HepG2 (cell line): ENCODE data around the gene ANKRD40. TPM values are rescaled to one million over a fixed set of nuclear protein-coding genes. Genes with fewer than 3 reads are reported as not detected.

Source experiments
- GATAD1 ChIP-seq: IDR thresholded peaks from 2 replicates; pipeline ENCODE4 v1.6.1; 2016; ENCODE audit warnings: missing genetic modification reagents, missing compliant biosample characterization
- HNF4A ChIP-seq: sonication (generic); formaldehyde crosslinking; IDR thresholded peaks from 2 replicates; pipeline ENCODE4 v1.4.0; 2020; ENCODE audit warnings: missing genetic modification reagents
- KMT2A ChIP-seq: sonication (generic); formaldehyde crosslinking; IDR thresholded peaks from 2 replicates; pipeline ENCODE4 v1.4.0; 2020; ENCODE audit warnings: missing genetic modification reagents
- SMAD3 ChIP-seq: sonication (generic); formaldehyde crosslinking; IDR thresholded peaks from 2 replicates; pipeline ENCODE4 v1.4.0; 2020; ENCODE audit warnings: missing genetic modification reagents
- ZNF510 ChIP-seq: sonication (generic); formaldehyde crosslinking; IDR thresholded peaks from 2 replicates; pipeline ENCODE4 v1.4.0; 2020; ENCODE audit warnings: low read depth, mild to moderate bottlenecking, missing genetic modification reagents
- ZNF75D ChIP-seq: sonication (generic); formaldehyde crosslinking; IDR thresholded peaks from 2 replicates; pipeline ENCODE4 v1.8.1; 2023; ENCODE audit warnings: missing genetic modification reagents, mild to moderate bottlenecking, borderline replicate concordance
- ZZZ3 ChIP-seq: sonication (generic); formaldehyde crosslinking; IDR thresholded peaks from 2 replicates; pipeline ENCODE4 v1.4.0; 2020; ENCODE audit warnings: missing genetic modification reagents, mild to moderate bottlenecking, borderline replicate concordance
- polyA plus RNA-seq, 8 experiments: library from polyadenylated mRNA; depleted of rRNA in 3 of 8; stranded (reverse) in 7 of 8; unstranded in 1 of 8; fragments of >200 nt; fragmentation: Illumina TruSeq in 4 of 8; extraction: Trizol in 4 of 8; gene quantifications; 2 replicates each; pipeline versions ENCODE4 v1.2.1 to v1.2.3, GENCODE V29; 2011 to 2016; ENCODE audit warnings: low read depth in 4 of 8, missing spikeins in 1 of 8, mixed read lengths in 1 of 8; ENCODE audit not compliant: insufficient read depth in 1 of 8
- total RNA-seq, 5 experiments: library from RNA; depleted of rRNA; stranded (reverse); fragments of >200 nt; fragmentation: Illumina TruSeq; extraction: Trizol; gene quantifications; 2 replicates each; pipeline ENCODE4 v1.2.3, GENCODE V29; 2016; ENCODE audit warnings: low read depth in 1 of 5
- TF ChIP-seq, protein P1 (sequence below): IDR thresholded peaks from 2 replicates; pipeline ENCODE4 v1.6.1; 2012; ENCODE audit warnings: low read length, improper control_type of control experiment
- TF ChIP-seq, protein P2 (sequence below): sonication (generic); formaldehyde crosslinking; IDR thresholded peaks from 2 replicates; pipeline ENCODE4 v1.9.0; 2022; ENCODE audit warnings: low read depth, missing genetic modification reagents
- TF ChIP-seq, protein P3 (sequence below): sonication (generic); formaldehyde crosslinking; IDR thresholded peaks from one replicate; pipeline ENCODE4 v1.5.1; 2020; ENCODE audit warnings: mild to moderate bottlenecking, missing genetic modification reagents; ENCODE audit errors: not compliant biosample characterization

Gene ANKRD40
- total and polyA plus RNA-seq, 2 of the 13 experiments (the other 11 are each of a cell fraction or from before 2014, with no cell fraction given) = 35.0 to 46.4 TPM

DNA sequence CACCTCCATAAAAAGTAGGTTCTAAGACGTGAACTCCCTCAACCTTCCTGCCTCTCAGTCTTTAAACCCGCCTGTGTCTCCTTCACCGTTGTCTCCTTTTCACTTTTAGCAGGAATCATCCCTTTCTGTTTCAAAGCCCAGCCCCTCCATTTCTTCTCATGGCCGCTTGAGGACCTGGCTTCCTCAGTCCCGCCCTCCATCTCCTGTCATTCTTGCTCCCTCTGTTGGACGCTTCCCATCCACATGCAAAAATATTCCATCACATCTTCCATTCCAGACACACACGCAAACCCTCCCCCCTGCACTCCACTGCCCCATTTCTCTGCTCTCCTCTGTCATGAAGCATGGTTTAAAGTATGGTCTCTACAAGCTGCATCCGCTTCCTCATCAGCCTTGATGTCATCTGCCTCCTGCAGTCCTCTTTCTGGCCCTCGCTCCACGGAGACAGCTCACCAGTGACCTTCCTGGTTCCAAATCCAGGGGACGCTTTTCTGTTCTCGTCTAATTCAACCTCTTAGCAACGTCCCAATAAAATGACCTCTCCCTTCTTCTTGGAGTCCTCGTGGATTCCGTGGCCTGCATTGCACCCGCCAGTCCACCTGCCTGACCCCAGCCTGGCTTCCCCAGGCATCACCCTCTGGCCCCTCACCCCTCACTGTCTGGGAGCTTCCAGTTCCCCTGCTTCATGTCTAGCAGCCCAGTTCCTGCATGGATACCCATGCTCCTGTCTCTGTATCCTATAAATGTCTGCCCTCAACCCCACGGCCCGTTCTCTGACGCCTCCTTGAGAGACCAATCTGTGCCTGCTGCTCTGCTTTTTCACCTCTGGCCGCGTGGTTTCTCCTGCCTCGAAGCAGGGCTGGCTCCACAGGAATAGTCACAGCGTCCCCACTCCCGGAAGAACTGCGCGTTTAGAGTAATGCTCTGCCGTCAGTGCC is 26.2 kb downstream of the ANKRD40 start (continued):
- TF ChIP-seq ZNF510 (no peak), ZNF75D (no peak), HNF4A (CRISPR knock-in tag) (no peak; the same call in 1 of the 2 replicates), ZZZ3 (CRISPR knock-in tag) (no peak), GATAD1 (CRISPR knock-in tag) (no peak), KMT2A (CRISPR knock-in tag) (no peak), SMAD3 (no peak)
- TF ChIP-seq, protein P1, sequence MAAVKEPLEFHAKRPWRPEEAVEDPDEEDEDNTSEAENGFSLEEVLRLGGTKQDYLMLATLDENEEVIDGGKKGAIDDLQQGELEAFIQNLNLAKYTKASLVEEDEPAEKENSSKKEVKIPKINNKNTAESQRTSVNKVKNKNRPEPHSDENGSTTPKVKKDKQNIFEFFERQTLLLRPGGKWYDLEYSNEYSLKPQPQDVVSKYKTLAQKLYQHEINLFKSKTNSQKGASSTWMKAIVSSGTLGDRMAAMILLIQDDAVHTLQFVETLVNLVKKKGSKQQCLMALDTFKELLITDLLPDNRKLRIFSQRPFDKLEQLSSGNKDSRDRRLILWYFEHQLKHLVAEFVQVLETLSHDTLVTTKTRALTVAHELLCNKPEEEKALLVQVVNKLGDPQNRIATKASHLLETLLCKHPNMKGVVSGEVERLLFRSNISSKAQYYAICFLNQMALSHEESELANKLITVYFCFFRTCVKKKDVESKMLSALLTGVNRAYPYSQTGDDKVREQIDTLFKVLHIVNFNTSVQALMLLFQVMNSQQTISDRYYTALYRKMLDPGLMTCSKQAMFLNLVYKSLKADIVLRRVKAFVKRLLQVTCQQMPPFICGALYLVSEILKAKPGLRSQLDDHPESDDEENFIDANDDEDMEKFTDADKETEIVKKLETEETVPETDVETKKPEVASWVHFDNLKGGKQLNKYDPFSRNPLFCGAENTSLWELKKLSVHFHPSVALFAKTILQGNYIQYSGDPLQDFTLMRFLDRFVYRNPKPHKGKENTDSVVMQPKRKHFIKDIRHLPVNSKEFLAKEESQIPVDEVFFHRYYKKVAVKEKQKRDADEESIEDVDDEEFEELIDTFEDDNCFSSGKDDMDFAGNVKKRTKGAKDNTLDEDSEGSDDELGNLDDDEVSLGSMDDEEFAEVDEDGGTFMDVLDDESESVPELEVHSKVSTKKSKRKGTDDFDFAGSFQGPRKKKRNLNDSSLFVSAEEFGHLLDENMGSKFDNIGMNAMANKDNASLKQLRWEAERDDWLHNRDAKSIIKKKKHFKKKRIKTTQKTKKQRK = no peak
- TF ChIP-seq, protein P2, sequence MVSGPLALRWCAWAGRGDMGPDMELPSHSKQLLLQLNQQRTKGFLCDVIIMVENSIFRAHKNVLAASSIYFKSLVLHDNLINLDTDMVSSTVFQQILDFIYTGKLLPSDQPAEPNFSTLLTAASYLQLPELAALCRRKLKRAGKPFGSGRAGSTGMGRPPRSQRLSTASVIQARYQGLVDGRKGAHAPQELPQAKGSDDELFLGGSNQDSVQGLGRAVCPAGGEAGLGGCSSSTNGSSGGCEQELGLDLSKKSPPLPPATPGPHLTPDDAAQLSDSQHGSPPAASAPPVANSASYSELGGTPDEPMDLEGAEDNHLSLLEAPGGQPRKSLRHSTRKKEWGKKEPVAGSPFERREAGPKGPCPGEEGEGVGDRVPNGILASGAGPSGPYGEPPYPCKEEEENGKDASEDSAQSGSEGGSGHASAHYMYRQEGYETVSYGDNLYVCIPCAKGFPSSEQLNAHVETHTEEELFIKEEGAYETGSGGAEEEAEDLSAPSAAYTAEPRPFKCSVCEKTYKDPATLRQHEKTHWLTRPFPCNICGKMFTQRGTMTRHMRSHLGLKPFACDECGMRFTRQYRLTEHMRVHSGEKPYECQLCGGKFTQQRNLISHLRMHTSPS (CRISPR knock-in tag) = no peak
- TF ChIP-seq, protein P3, sequence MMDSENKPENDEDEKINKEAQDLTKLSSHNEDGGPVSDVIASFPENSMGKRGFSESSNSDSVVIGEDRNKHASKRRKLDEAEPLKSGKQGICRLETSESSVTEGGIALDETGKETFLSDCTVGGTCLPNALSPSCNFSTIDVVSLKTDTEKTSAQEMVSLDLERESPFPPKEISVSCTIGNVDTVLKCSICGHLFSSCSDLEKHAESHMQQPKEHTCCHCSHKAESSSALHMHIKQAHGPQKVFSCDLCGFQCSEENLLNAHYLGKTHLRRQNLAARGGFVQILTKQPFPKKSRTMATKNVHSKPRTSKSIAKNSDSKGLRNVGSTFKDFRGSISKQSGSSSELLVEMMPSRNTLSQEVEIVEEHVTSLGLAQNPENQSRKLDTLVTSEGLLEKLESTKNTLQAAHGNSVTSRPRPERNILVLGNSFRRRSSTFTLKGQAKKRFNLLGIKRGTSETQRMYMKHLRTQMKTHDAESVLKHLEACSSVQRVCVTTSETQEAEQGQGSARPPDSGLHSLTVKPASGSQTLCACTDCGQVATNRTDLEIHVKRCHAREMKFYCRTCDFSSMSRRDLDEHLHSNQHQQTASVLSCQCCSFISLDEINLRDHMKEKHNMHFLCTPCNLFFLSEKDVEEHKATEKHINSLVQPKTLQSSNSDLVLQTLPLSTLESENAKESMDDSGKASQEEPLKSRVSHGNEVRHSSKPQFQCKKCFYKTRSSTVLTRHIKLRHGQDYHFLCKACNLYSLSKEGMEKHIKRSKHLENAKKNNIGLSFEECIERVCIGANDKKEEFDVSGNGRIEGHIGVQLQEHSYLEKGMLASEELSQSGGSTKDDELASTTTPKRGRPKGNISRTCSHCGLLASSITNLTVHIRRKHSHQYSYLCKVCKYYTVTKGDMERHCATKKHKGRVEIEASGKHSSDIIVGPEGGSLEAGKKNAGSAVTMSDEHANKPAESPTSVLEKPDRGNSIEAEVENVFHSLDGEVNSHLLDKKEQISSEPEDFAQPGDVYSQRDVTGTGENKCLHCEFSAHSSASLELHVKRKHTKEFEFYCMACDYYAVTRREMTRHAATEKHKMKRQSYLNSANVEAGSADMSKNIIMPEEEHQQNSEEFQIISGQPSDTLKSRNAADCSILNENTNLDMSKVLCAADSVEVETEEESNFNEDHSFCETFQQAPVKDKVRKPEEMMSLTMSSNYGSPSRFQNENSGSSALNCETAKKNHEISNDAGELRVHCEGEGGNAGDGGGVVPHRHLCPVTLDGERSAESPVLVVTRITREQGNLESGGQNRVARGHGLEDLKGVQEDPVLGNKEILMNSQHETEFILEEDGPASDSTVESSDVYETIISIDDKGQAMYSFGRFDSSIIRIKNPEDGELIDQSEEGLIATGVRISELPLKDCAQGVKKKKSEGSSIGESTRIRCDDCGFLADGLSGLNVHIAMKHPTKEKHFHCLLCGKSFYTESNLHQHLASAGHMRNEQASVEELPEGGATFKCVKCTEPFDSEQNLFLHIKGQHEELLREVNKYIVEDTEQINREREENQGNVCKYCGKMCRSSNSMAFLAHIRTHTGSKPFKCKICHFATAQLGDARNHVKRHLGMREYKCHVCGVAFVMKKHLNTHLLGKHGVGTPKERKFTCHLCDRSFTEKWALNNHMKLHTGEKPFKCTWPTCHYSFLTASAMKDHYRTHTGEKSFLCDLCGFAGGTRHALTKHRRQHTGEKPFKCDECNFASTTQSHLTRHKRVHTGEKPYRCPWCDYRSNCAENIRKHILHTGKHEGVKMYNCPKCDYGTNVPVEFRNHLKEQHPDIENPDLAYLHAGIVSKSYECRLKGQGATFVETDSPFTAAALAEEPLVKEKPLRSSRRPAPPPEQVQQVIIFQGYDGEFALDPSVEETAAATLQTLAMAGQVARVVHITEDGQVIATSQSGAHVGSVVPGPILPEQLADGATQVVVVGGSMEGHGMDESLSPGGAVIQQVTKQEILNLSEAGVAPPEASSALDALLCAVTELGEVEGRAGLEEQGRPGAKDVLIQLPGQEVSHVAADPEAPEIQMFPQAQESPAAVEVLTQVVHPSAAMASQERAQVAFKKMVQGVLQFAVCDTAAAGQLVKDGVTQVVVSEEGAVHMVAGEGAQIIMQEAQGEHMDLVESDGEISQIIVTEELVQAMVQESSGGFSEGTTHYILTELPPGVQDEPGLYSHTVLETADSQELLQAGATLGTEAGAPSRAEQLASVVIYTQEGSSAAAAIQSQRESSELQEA (CRISPR knock-in tag) = peak; percentile 37
